IMR-90 (cell line): Measurements from ENCODE around the gene MRPL49. TPM values are rescaled to one million over a fixed set of nuclear protein-coding genes. Genes with fewer than 3 reads are reported as not detected.

Experiments
- CEBPB ChIP-seq: IDR thresholded peaks from 2 replicates; pipeline ENCODE4 v1.6.1; 2012; ENCODE audit warnings: low read depth, low read length, improper control_type of control experiment
- CHD1 ChIP-seq: IDR thresholded peaks from 2 replicates; pipeline ENCODE4 v1.6.1; 2012; ENCODE audit warnings: low read depth, low read length, improper control_type of control experiment
- MXI1 ChIP-seq: IDR thresholded peaks from 2 replicates; pipeline ENCODE4 v1.6.1; 2012; ENCODE audit warnings: low read depth, mild to moderate bottlenecking, low read length, moderate library complexity, borderline replicate concordance
- NFE2L2 ChIP-seq: fragments of 150-350 bp; IDR thresholded peaks from 2 replicates; pipeline ENCODE4 v1.6.1; 2016; ENCODE audit warnings: low read depth, mild to moderate bottlenecking, low read length
- POLR2A ChIP-seq: IDR thresholded peaks from 2 replicates; pipeline ENCODE4 v1.6.1; 2012; ENCODE audit warnings: mild to moderate bottlenecking, low read depth, low read length
- RFX5 ChIP-seq: IDR thresholded peaks from 2 replicates; pipeline ENCODE4 v1.8.0; 2012; ENCODE audit warnings: low read depth, mild to moderate bottlenecking, low read length, moderate library complexity
- SMC3 ChIP-seq: fragments of 150-350 bp; IDR thresholded peaks from 2 replicates; pipeline ENCODE4 v1.6.1; 2016; ENCODE audit warnings: low read depth, mild to moderate bottlenecking, antibody characterized with exemption, low read length, moderate library complexity
- polyA plus RNA-seq, 3 experiments: library from polyadenylated mRNA; depleted of rRNA; stranded (reverse); fragments of >200 nt; gene quantifications; 2 replicates each; pipeline ENCODE4 v1.2.3, GENCODE V29; 2012; ENCODE audit warnings: low replicate concordance in 1 of 3
- total RNA-seq: library from RNA; depleted of rRNA; stranded (reverse); fragments of >200 nt; gene quantifications from 2 replicates; pipeline ENCODE4 v1.2.3, GENCODE V29; 2012

MRPL49 gene
- total and polyA plus RNA-seq, 2 of the 4 experiments (the other 2 are of a cell fraction): 55.2 to 56.8 TPM

GRCh38 chr11:65126624-65127274 is 4.6 kb downstream of the MRPL49 start (continued):
- TF ChIP-seq RFX5 (no peak), SMC3 (no peak), CEBPB (no peak), MXI1 (no peak), CHD1 (no peak), NFE2L2 (no peak), POLR2A (no peak)
